ENCODE measurements around the gene ZDHHC4.

The ZDHHC4 gene

GRCh38 chr7:6637544-6638229, 60.4 kb downstream of the ZDHHC4 start:
- DNase-seq, result peak in 2 of 4 experiments; percentile 13 to 37
